Inferior parietal cortex (tissue), 1 donor: ENCODE data around the gene TXNDC15.
"Not testable (repeated sequence)": the region's sequence is repeated elsewhere in the genome, so short reads cannot be mapped to it uniquely, and the experiment has no call there.

Source experiments
- DNase-seq: peaks from one replicate; pipeline ENCODE4 v3.0.0-alpha.2; 2016; ENCODE audit errors: extremely low spot score

TXNDC15 gene

GRCh38 chr5:134877159-134877558 is 3.0 kb downstream of the TXNDC15 start:
- no peak for DNase-seq

GRCh38 chr5:134878403-134878802 is 4.2 kb downstream of the TXNDC15 start:
- no peak for DNase-seq

GRCh38 chr5:134879456-134879855 is 5.3 kb downstream of the TXNDC15 start:
- no peak for DNase-seq

DNA sequence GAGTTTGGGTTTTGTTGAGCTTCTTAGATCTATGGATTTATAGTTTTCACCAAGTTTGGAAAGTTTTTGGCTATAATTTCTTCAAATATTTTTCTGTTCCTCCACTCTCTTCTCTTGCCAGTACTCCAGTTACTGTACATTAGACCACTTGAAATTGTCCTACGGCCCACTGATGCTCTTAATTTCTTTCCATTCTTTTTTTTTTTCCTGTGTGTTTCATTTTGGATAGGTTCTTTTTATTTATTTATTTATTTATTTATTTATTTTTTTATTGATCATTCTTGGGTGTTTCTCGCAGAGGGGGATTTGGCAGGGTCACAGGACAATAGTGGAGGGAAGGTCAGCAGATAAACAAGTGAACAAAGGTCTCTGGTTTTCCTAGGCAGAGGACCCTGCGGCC is 6.8 kb downstream of the TXNDC15 start:
- DNase-seq = not testable (repeated sequence)

DNA sequence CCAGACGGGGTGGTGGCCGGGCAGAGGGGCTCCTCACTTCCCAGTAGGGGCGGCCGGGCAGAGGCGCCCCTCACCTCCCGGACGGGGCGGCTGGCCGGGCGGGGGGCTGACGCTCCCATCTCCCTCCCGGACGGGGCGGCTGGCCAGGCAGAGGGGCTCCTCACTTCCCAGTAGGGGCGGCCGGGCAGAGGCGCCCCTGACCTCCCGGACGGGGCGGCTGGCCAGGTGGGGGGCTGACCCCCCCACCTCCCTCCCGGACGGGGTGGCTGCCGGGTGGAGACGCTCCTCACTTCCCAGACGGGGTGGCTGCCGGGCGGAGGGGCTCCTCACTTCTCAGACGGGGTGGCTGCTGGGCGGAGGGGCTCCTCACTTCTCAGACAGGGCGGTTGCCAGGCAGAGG is 7.5 kb downstream of the TXNDC15 start:
- not testable (repeated sequence) for DNase-seq

- DNase-seq = no peak
Observed at GRCh38 chr5:134887593-134888159, 13.5 kb downstream of the TXNDC15 start.

DNA sequence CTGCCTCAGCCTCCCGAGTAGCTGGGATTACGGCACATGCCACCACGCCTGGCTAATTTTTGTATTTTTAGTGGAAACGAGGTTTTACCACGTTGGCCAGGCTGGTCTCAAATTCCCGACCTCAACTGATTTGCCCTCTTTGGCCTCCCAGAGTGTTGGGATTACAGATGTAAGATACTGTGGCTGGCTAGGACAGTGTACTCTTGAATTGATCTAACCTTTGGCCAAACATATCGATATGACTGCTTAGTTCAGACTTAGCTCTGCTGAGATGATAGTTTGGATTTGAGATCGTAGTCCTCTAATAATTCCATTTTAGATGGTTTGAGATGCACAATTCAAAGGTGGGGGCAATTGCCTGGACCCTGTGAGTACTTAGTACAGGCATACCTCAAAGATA is 15.2 kb downstream of the TXNDC15 start:
- no peak for DNase-seq

- no peak for DNase-seq
Observed at GRCh38 chr5:134891473-134891872, 17.3 kb downstream of the TXNDC15 start.

- no peak for DNase-seq
Observed at GRCh38 chr5:134892282-134892681, 18.1 kb downstream of the TXNDC15 start.

- DNase-seq = no peak
Observed at GRCh38 chr5:134892926-134893325, 18.8 kb downstream of the TXNDC15 start.

DNA sequence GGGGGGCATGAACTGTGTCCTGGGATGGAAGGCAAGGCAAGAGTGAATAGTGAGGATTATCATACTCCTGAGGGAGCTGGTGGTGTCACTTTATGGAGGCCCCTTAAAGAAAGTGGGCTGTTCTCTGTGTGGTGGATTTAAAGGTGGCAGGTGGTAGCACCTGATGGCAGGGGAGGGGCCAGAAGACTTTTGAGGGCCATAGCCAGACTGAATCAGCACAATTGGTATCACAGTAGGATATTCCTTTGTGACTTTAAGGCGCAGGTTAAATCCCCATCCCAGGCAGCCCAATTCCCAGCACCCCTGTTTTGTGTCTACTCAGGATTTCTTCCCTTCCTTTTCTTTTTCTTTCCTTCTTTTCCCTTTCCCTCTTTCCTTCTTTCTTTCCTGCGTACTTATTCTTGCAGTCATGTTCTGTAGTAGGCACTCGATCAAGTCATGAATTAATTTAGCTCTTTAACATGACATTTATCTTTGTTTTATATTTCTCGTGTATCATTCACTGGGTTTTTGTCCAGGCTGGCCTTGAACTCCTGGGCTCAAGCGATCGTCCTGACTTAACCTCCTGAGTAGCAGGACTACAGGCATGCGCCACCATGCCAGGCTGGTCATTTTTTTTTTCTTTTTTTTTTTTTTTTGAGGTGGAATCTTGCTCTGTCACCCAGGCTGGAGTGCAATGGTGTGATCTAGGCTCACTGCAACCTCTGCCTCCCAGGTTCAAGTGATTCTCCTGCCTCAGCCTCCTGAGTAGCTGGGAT is 19.8 kb downstream of the TXNDC15 start:
- DNase-seq = no peak

- no peak for DNase-seq
Observed at GRCh38 chr5:134902071-134902801, 28.1 kb downstream of the TXNDC15 start.

- peak; percentile 79 for DNase-seq
Observed at GRCh38 chr5:134904610-134905245, 30.6 kb downstream of the TXNDC15 start, which contains the start of gene PCBD2. TSS of gene PCBD2 (plus strand) at chr5:134905131. CDS start at chr5:134905140, 9 bp downstream.

- peak; percentile 82 for DNase-seq
Observed at GRCh38 chr5:134905246-134905996, 31.2 kb downstream of the TXNDC15 start.

DNA sequence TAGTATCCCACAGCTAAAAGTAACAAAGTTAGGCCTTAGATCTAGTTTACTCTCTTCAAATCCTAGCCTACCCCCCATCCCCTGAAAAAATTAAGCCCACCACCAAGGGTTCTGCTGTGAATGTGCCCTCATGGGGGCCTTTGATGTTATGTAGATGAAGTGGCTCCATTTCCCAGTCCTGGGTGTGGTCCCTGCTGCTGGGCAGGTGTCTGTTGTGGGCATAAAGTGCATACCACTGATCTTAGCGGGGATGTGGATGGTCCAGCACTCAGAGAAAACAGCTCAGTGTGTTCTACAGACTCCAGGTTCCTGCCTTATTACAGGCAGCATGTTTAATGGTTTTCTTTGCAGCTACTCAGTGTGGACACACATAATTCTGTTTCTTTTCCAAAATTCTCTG is 32.6 kb downstream of the TXNDC15 start:
- DNase-seq = no peak

GRCh38 chr5:134910752-134911151 is 36.6 kb downstream of the TXNDC15 start:
- not testable (repeated sequence) for DNase-seq

- no peak for DNase-seq
Observed at GRCh38 chr5:134911285-134912206, 37.4 kb downstream of the TXNDC15 start.

DNA sequence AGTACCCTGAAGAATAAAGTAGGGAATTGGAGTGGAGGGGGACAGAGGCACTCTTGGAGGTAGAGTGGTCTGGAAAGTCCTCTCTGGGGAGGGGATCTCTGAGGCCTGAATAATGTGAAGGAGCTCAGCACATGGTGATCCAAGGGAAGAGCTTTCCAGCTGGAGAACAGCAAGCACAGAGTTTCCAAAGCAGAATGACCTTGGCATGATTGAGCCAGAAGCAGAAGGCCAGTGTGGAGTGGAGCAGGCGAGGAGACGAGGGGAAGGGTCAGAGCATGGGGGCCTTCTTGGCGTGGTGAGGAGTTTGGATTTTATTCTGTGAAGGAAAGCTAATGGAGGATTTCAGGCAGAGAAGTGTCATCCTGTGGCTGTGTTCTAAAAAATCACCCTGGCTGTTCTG is 39.1 kb downstream of the TXNDC15 start:
- no peak for DNase-seq

DNA sequence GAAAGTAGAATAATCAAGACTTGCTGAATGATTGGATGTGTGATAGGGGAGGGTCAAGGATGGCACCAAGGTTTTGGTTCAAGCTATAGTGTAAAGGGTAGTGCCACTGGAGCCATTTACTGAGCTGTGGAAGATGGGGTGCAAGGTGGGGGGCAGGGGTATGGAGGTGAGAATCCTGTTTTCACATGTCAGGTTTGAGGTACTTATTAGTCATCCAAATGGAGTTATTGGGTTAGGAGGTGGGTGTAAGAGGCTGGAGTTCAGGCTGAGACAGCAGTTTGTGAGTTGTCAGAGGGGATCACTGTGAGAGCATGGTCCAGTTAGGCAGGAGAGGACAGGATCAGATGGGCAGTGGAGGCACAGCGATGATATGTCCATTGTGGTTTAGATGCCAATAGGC is 39.6 kb downstream of the TXNDC15 start:
- no peak for DNase-seq

- DNase-seq = no peak
Observed at GRCh38 chr5:134917070-134917815, 43.1 kb downstream of the TXNDC15 start.
